GM13977 (cell line): Measurements from ENCODE around the gene ZNF597.
"Not testable (repeated sequence)": the region's sequence is repeated elsewhere in the genome, so short reads cannot be mapped to it uniquely, and the experiment has no call there.

ENCODE experiments used
- DNase-seq: peaks from one replicate; pipeline ENCODE4 v3.0.0; 2012; ENCODE audit warnings: low spot score
- in situ Hi-C: fragments of 300-500 bp; cut with MboI; formaldehyde crosslinking; loops from one replicate; pipeline ENCODE4 v1.12.0; 2022; ENCODE audit warnings: low sequenced_read_pairs, low pct_unique_long_range_greater_than_20kb, mixed read lengths, inconsistent platforms; ENCODE audit not compliant: unreplicated experiment
- TF ChIP-seq, protein P1 (sequence below): IDR thresholded peaks from 2 replicates; pipeline ENCODE4 v1.5.1; 2012; ENCODE audit warnings: mild to moderate bottlenecking, control low read depth; ENCODE audit not compliant: insufficient read depth; ENCODE audit errors: extremely low read depth, missing control alignments

ZNF597 gene

GRCh38 chr16:3474136-3474779 lies 31.0 kb upstream of the ZNF597 start:
- DNase-seq = no peak
- TF ChIP-seq, protein P1, sequence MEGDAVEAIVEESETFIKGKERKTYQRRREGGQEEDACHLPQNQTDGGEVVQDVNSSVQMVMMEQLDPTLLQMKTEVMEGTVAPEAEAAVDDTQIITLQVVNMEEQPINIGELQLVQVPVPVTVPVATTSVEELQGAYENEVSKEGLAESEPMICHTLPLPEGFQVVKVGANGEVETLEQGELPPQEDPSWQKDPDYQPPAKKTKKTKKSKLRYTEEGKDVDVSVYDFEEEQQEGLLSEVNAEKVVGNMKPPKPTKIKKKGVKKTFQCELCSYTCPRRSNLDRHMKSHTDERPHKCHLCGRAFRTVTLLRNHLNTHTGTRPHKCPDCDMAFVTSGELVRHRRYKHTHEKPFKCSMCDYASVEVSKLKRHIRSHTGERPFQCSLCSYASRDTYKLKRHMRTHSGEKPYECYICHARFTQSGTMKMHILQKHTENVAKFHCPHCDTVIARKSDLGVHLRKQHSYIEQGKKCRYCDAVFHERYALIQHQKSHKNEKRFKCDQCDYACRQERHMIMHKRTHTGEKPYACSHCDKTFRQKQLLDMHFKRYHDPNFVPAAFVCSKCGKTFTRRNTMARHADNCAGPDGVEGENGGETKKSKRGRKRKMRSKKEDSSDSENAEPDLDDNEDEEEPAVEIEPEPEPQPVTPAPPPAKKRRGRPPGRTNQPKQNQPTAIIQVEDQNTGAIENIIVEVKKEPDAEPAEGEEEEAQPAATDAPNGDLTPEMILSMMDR = no peak
- in situ Hi-C loops = no loop called here

- DNase-seq = not testable (repeated sequence)
These were observed 30.3 kb upstream of the ZNF597 start for GRCh38 chr16:3473596-3473943.

DNA sequence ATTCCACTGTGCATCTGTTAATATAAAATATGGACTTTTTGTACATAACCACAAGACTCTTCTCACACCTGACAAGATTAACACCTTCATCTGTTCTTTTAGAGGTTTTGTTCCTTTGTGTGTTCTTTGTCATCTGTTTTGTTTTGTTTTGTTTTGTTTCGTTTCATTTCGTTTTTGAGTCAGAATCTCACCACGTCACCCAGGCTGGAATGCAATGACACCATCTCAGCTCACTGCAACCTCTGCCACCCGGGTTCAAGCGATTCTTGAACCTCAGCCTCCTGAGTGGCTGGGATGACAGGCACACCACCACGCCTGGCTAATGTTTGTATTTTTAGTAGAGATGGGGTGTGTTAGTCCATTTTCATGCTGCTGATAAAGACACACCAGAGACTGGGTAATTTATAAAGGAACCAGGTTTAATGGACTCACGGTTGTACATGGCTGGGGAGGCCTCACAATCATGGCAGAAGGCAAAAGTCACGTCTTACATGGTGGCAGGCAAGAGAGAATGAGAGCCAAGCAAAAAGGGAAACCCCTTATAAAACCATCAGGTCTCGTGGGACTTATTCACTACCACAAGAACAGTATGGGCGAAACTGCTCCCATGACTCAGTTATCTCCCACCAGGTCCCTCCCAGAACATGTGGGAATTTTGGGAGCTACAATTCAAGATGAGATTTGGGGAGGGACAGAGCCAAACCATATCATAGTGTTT lies 29.7 kb upstream of the ZNF597 start:
- in situ Hi-C loops = no loop called here
- TF ChIP-seq, protein P1 = no peak

More at GRCh38 chr16:3473596-3473943, 30.3 kb upstream of the ZNF597 start:
- in situ Hi-C loops = not testable (repeated sequence)

DNA sequence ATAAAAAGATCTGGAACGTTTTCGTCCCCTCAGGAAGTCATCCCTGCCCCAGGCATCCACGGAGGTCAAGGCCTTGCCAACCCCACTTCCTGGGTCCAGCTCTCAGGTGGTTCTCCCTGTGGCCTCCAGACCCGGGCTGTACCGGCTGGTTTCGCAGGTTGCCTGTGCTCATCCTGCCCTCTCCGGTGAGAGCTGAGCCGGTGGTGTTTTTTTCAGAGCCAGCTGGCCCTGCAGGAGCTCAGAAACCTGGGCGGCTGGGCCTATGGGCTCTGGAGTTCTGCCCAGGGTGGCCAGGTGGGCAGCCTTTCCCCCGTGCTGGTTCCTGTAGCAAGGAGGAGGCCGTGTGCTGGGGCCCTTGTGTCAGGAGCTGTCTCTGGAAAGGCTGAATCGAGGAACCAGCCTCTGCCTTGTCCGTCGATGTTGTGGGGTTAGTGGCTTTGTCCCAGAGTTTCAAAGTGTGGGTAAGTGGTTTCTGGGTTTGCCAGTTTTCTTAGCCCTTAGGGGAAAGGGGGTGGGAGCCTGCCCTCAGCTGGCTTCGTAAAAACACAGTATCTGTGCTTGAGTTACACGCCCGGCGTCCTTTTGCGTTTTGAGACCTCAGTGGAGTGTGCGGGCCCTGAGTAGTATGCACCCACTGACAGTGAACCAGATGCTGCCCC lies 28.3 kb upstream of the ZNF597 start:
- in situ Hi-C loops = no loop called here
- TF ChIP-seq, protein P1 = no peak
- DNase-seq = no peak

More for the DNA sequence above, 29.7 kb upstream of the ZNF597 start:
- DNase-seq = no peak

GRCh38 chr16:3470723-3471122 lies 27.4 kb upstream of the ZNF597 start:
- TF ChIP-seq, protein P1 = no peak
- in situ Hi-C loops = no loop called here

DNA sequence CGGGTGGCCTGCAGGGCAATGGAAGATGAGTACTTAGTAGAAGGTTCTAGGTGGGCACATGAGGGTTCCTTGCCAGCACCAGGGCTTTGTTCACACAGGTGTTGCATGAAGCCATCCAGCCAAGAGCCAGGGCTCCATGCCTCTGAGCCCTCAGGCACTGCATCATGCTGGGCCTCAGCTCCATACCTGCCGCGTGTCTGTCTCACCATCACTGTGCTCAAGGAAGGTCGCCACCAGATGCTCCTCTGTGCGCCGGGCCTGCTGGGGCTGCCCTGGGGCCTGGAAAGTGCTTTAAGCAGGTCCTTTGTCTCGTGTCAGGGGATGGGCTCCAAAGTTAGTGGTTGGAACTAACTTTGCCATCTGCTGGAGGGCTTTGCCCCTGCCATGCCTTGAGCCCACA lies 26.4 kb upstream of the ZNF597 start:
- TF ChIP-seq, protein P1 = no peak
- DNase-seq = no peak

More at GRCh38 chr16:3470723-3471122, 27.4 kb upstream of the ZNF597 start:
- no peak for DNase-seq

GRCh38 chr16:3468501-3468900 lies 25.2 kb upstream of the ZNF597 start:
- no peak for DNase-seq
- TF ChIP-seq, protein P1 = no peak
- in situ Hi-C loops = no loop called here

More for the DNA sequence above, 26.4 kb upstream of the ZNF597 start:
- in situ Hi-C loops = no loop called here
